HG02981 (cell line): ENCODE data around the gene BOK.
"Not testable (repeated sequence)": the region's sequence is repeated elsewhere in the genome, so short reads cannot be mapped to it uniquely, and the experiment has no call there.

Experiments used
- ATAC-seq: cut with Tn5 transposase; IDR thresholded peaks from one replicate; pipeline ENCODE4 v1.9.1; 2021; ENCODE audit warnings: mild to moderate bottlenecking, moderate library complexity; ENCODE audit not compliant: unreplicated experiment

The BOK gene

GRCh38 chr2:241555711-241556110 lies 2.8 kb upstream of the BOK start:
- ATAC-seq = no peak

GRCh38 chr2:241556746-241557145 lies 1.8 kb upstream of the BOK start:
- no peak for ATAC-seq

DNA sequence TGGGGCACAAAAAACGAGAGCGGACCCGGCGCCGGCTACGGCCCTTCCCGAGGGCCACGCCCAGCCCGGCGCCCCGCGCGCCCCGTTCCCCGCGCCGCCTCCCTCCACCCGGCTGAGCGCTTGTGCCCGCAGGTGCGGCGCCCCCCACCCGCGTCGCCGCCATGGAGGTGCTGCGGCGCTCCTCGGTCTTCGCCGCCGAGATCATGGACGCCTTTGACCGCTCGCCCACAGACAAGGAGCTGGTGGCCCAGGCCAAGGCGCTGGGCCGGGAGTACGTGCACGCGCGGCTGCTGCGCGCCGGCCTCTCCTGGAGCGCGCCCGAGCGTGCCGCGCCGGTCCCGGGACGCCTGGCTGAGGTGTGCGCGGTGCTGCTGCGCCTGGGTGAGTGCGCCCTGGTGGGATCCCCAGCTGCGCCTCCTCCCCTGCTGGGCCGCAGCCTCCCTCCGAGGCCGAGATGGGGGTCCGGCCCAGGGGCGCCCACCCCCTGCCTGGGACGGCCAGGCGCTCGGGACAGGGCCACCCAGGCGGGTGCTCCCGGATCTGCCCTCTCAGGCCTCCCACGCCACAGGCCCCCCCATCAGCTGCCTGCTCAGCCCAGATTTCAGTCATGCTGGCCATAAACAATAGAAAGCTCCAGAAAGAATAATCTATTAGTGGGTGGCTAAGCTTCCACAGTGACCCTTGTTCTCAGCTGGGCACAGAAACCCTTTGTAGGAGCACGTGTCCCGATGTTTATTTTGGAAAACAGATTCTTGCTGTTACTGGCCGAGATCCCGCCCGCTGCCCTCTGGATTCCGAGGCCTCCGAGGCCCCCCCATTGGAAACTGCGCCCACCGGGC lies 997 bp downstream of the BOK start:
- ATAC-seq = no peak

DNA sequence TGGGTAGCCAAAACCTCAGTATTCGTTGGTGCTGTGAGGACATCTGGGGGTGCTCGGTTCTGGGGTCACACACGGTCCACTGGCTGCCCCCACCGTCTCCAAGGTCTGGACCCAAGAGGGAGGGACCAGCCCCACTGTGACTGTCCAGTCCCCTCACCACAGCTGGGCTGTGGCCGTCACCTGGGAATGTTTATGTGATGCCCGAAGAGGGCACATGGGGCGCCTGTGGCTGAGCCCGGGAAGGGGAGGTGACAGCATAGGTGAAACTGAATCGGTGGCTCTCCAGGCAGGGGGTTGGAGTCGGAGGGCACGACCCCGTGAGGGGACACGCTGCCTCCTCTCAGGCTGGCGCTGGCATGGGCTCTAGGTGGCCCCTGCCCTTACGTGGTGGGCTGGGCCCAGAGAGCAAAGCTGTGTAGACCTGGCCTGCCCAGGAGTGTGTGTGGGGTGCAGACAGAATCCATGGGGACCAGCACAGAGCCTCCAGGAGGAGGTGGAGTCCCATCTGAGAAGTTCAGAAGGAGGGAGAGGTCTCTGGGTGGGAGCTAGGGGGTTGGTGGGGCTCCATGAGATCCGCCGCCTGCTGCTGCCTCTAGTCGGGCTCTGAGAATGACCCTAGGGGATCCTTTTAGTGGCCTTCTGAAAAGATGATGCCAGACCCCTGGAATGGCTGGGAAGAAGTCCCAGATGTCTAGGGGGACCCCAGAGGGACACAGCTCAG lies 1.8 kb downstream of the BOK start:
- ATAC-seq = no peak

DNA sequence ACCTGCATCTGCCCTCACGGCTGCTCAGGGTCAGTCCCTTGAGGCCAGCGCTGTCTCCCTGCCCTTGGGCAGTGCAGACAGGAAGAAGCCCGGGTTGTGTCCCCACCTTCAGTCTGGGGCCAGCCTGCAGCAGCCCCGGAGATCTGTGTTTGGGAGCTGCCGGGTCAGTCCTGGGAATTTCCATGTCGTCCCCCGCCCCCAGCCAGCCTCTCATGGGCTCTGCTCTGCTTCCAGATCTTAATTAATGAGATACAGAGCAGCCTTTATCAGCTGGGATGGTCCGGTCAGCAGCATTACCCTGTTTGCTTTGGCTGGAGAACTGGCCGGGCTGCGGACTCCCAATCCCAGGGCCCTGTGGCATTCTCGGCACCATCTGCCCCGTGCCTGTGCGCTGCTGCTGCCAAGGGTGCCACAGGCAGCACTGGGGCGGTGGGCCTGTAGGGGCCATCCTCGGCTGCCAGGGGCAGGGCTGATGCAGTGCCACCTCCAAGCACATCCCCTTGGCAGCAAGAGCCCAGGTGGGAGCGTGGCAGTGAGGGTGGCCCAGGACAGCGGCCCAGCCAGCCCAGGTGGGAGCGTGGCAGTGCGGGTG lies 2.4 kb downstream of the BOK start:
- no peak for ATAC-seq

DNA sequence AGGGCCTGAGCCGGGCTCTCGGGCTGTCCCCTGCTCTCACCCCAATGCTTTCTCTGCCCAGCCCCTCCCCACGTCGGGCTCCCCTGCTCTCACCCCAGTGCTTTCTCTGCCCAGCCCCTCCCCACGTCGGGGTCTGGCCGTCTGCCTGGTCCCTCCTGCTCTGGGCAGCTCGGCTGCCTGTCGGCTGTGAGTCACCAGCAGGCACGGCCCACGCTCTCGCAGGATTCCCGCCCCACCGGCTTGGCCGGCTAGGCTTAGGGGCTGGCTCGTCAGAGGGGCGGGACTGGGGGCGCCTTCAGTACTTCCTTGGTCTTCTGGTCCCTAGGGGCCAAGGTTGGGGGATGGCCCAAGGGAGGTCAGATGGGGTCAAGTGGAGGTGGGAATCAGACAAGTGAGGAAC lies 3.3 kb downstream of the BOK start:
- no peak for ATAC-seq

- ATAC-seq = no peak
Measured at GRCh38 chr2:241562269-241562891, 3.8 kb downstream of the BOK start.

- ATAC-seq = no peak
Measured at GRCh38 chr2:241563031-241563507, 4.5 kb downstream of the BOK start.

GRCh38 chr2:241563571-241563980 lies 5.0 kb downstream of the BOK start:
- no peak for ATAC-seq

GRCh38 chr2:241563981-241564595 lies 5.5 kb downstream of the BOK start:
- no peak for ATAC-seq

- ATAC-seq = no peak
Measured at GRCh38 chr2:241564596-241565410, 6.3 kb downstream of the BOK start.

- ATAC-seq = no peak
Measured at GRCh38 chr2:241565411-241565810, 6.9 kb downstream of the BOK start.

- ATAC-seq = not testable (repeated sequence)
Measured at GRCh38 chr2:241566021-241566420, 7.5 kb downstream of the BOK start.

DNA sequence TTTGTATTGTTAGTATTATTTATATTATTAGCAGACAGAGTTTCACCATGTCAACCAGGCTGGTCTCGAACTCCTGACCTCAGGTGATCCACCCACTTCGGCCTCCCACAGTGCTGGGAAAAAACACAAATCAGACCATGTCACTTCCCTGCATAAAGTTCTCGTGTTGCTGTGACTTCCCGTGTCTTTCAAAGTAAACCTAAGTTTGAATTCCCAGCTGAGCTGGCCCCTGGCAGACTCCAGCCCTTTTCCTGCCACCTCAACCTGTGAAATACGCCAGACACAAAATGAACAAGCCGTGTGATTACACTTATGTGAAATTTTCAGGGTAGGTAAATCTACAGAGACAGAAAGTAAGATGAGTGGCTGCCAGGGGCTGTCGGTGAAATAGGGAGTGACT lies 7.9 kb downstream of the BOK start:
- no peak for ATAC-seq

DNA sequence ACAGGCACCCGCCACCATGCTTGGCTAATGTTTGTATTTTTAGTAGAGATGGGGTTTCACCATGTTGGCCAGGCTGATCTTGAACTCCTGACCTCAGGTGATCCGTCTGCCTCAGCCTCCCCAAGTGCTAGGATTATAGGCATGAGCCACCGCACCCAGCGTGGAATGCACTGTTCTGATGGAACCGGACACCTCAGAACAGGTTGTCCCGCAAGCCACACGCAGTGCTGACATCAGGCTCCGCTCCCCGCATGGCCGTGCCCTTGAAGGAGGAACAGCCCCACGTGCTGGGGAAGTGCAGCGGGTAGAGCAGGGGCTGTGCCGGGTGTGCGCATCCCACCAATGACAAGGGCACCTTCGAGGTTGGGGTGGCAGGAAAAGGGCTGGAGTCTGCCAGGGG lies 8.7 kb downstream of the BOK start:
- ATAC-seq = not testable (repeated sequence)

DNA sequence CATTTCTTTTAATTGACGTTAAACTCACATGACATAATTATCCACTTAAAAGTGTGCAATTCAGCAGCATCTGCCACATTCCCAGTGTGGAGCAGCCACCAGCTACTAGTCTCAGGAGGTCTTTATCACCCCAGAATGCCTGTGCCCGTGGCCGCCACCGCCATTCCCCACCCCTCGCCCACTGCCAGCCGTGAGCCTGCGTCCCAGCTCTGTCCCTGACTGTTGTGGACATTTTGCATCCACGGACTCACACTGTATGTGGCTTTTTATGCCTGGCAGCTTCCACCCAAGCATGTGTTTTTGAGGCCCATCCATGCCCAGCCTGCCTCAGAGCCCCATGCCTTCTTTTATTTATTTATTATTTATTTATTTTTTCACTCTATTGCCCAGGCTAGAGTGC lies 9.2 kb downstream of the BOK start:
- no peak for ATAC-seq

DNA sequence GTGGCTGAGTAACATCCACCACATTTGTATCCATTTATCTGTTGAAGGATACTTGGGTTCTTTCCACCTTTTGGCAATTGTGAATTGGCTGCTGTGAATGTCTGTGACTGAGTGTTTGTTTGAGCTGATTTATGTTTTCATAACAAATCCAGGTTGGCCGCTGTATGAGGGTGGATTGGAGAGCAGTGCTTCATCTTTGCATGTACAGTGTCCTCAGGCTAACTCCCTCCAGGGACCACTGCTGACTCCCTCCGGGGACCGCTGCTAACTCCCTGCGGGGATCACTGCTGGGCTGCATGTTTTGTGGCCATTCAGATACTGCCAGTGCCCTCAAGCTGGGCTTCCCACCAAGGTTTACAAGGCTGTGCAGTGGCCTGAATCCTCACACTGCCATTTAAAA lies 10.2 kb downstream of the BOK start:
- ATAC-seq = no peak

DNA sequence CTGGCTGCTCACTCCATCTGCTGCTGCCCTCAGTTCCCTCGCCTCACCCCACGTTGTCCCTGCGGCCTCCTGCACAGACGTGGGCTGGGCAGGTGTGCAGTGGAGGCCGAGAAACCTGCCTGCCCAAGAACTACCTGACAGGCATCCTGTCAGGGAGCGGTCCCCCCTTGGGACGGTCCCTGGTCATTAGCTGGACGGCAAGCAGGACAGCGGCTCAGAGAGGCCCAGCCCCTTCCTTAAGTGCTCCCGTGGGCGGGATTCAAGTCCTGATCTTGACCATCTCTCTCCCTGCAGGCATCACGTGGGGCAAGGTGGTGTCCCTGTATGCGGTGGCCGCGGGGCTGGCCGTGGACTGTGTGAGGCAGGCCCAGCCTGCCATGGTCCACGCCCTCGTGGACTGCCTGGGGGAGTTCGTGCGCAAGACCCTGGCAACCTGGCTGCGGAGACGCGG lies 11.3 kb downstream of the BOK start:
- no peak for ATAC-seq

- ATAC-seq = no peak
Measured at GRCh38 chr2:241570961-241571581, 12.5 kb downstream of the BOK start.
